CMK (cell line): Measurements from ENCODE around the gene PATL2.
"Not testable (repeated sequence)": the region's sequence is repeated elsewhere in the genome, so short reads cannot be mapped to it uniquely, and the experiment has no call there.

Source experiments
- DNase-seq: peaks from one replicate; pipeline ENCODE4 v3.0.0-alpha.2; 2010; ENCODE audit warnings: low read depth

The PATL2 gene

DNA sequence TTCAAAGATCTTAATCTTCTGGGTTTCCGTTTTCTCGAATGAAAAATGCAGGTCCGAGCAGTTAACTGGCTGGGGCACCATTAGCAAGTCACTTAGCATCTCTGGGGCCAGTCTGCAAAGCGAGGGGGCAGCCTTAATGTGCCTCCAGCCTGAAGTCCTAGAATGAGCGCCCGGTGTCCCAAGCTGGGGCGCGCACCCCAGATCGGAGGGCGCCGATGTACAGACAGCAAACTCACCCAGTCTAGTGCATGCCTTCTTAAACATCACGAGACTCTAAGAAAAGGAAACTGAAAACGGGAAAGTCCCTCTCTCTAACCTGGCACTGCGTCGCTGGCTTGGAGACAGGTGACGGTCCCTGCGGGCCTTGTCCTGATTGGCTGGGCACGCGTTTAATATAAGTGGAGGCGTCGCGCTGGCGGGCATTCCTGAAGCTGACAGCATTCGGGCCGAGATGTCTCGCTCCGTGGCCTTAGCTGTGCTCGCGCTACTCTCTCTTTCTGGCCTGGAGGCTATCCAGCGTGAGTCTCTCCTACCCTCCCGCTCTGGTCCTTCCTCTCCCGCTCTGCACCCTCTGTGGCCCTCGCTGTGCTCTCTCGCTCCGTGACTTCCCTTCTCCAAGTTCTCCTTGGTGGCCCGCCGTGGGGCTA, at the start of gene PATL2, which contains the start of gene B2M:
PATL2 (minus strand) TSS at position 228 of the 647 bp plus-strand sequence. CDS start 34,833 bp downstream, outside the sequence.
B2M (plus strand) TSS at position 422 of the 647 bp plus-strand sequence; CDS start at position 452, 30 bp downstream.
- DNase-seq: peak; percentile 81

DNA sequence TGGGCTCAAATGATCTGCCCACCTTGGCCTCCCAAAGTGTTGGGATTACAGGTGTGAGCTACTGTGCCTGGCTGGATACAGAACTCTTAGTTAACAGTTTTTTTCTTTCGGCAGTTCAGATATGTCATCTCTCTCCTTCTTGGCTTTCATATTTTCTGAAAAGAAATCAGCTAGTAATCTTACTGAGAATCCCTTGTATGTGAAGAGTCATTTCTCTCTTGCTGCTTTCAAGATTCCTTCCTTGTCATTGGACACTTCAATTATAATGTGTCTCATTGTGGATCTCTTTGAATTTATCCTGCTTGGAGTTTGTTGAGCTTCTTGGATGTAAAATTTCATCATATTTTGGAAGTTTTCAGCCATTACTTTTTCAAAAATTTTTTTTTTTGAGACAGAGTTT, 42.2 kb upstream of the PATL2 start:
- DNase-seq: no peak

GRCh38 chr15:44743454-44743853, 32.3 kb upstream of the PATL2 start:
- not testable (repeated sequence) for DNase-seq

DNA sequence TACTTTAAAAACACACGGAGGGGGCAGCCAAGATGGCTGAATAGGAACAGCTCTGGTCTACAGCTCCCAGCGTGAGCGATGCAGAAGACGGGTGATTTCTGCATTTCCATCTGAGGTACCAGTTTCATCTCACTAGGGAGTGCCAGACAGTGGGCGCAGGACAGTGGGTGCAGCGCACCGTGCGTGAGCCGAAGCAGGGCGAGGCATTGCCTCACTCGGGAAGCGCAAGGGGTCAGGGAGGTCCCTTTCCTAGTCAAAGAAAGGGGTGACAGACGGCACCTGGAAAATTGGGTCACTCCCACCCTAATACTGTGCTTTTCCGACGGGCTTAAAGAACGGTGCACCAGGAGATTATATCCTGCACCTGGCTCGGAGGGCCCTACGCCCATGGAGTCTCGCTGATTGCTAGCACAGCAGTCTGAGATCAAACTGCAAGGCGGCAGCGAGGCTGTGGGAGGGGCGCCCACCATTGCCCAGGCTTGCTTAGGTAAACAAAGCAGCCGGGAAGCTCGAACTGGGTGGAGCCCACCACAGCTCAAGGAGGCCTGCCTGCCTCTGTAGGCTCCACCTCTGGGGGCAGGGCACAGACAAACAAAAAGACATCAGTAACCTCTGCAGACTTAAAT, 28.2 kb upstream of the PATL2 start:
- DNase-seq: not testable (repeated sequence)

DNA sequence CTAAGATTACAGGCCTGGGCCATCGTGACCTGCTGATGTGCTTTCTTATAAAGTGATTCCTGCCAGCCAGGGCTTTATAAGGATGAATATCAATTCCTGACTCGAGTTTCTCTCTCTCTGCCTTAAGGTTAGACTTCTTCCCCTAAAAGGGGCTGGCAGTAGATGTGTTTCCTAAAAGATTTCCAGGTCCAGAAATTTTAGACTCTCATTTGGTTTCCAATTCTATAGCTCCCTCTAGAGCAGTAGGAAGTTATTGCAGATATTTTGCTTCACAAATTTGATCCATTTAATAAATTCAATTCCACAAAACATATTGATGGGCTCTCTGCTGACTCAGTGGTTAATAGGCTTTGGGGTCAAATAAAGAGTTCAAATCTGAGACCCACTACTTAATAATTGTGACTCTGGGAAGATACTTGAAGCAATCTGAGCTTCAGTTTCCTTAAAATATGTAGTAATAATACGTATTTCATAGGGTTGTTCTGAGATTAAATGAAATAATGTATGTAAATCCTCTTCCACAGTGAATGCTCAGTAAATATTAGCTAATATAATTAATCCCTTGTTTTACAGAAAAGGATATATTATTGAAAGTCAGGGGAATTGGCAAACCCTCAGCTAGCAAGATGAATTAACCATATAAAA, 27.3 kb upstream of the PATL2 start:
- DNase-seq: no peak

- DNase-seq: no peak
Measured at GRCh38 chr15:44736181-44736765, 25.1 kb upstream of the PATL2 start, which contains the start of gene TRIM69. TSS of gene TRIM69 (plus strand) at chr15:44736528. CDS start at chr15:44736705, 177 bp downstream.

DNA sequence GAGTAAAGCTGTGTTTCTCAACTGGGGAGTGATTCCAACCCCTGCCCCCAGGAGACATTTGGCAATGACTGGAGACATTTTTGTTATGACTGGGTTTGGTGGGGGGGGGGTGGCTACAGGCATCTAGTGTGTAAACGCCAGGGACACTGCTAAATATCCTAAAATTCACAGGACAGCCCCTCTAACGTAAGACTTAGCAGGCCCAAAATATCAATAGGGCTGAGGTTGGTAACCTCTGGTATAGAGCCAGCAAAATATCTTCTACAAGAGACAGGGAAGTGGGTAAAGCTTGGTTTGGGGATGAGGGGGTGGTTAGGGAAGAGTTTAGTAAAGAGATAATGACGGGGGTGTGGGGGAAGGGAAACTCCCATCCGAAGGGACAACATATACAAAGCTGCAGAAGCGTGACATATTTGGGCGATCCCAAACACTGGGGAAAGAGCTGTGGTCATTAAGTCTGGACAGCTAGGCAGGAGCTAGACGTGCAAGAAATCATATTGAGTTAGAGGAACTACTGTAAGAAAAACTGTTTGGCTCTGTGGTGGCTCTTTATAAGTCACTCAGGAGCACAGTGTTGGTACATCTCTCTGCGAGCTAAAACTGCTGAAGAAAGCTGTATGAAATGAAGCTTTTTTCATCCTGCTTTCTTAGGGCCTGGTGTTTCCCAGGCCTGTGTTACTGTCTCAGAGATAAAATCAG, 24.5 kb upstream of the PATL2 start:
- no peak for DNase-seq

DNA sequence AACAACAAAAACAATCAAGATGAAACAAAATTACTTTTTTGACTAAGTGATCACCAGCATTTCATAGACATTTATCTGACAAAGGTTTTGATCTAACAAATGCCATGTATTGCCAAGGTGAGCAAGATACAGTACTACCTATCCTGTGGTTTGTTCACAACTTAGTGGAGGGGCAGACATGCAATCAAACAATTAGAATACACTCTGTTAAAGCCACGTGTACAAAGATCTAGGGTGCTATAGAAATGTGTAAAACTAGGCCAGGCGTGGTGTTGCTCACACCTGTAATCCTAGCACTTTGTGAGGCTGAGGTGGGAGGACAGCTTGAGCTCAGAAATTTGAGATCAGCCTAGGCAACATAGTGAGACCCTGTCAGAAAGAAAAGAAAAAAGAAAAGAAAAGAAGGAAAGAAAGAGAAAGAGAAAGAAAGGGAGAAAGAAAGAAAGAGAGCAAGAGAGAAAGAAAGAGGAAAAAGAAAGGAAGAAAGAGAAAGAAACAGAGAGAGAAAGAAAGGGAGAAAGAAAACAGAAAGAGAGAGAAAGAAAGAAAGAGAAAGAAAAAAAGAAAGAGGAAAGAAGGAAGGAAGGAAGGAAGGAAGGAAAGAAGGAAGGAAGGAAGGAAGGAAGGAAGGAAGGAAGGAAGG, 23.8 kb upstream of the PATL2 start:
- DNase-seq: no peak

DNA sequence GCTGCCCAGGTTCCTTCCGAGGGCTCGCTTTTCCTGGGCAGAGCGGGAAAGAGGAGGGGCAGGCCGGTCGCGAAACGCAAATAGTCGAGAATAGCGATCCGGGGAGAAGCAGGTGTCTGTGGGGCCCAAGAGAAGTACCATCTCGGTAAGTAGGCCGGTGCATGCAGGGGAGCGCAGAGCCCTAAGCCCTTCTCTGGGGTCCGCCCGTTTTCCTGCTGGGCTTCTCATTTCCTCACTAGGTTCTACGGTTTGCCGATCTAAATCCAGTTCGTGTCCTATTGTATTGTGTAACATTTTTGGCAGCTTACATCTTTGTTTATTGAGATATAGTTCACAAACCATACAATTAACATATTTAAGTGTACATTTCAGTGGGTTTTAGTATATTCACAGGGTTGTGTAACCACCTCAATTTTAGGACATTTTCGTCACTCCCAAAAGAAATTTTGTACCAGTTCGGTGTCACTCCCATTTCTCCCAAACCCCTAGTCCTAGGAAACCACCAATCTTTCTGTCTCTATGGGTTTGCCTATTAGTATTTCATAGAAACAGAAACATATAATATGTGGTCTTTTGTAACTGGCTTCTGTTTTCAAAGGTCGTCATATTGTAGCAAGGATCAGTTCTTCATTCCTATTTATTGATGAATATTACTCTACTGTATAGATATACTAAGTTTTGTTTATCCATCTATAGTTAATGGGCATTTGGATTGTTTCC, 18.4 kb upstream of the PATL2 start:
- no peak for DNase-seq

- peak; percentile 86 for DNase-seq
Measured at GRCh38 chr15:44728576-44729407, 17.7 kb upstream of the PATL2 start.

DNA sequence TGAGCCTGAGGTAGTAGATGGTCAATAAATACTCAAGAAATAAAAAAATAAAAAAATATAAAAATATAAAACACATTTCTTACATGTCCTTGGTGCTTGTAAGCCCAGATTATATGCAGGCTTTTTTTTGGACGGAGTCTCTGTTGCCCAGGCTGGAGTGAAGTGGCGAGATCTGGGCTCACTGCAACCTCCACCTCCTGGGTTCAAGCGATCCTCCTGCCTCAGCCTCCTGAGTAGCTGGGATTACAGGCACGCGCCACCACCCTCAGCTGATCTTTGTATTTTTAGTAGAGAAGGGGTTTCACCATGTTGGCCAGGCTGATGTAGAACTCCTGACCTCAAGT, 17.1 kb upstream of the PATL2 start:
- DNase-seq: not testable (repeated sequence)

DNA sequence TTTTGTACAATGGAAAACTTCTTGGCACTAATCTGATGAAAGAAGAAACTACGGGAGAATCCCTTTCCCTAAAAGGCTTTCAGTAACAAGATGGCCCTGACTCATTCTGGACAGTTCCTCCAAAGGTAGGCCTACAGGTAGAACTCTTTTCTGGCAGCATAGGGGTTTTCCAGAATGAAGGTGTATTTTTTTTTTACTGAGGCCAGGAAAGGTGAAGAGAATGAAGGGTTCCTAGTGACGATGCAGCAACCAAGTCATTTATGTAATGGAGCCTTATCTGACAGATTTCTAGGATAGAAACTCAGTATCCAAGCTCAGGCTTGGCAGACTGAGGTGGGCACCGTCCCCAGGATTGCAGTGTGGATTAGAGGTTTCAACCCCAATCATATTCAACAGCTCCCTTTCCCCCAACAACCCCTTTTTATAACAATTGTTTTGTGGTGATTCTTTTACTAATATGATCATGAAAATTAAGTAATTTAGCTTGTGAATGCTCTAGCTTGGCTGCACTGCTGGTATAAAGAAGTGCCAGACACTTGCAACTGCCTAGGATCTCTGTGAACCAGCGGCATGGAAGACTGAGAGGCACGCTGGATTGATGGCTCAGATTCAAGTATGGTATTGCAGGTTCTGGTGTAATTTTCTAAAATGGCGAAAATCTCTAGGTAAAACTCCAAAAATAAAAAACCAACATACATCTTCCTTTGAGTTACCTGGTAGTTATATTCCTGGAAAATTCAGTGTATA, 16.5 kb upstream of the PATL2 start:
- DNase-seq: no peak

DNA sequence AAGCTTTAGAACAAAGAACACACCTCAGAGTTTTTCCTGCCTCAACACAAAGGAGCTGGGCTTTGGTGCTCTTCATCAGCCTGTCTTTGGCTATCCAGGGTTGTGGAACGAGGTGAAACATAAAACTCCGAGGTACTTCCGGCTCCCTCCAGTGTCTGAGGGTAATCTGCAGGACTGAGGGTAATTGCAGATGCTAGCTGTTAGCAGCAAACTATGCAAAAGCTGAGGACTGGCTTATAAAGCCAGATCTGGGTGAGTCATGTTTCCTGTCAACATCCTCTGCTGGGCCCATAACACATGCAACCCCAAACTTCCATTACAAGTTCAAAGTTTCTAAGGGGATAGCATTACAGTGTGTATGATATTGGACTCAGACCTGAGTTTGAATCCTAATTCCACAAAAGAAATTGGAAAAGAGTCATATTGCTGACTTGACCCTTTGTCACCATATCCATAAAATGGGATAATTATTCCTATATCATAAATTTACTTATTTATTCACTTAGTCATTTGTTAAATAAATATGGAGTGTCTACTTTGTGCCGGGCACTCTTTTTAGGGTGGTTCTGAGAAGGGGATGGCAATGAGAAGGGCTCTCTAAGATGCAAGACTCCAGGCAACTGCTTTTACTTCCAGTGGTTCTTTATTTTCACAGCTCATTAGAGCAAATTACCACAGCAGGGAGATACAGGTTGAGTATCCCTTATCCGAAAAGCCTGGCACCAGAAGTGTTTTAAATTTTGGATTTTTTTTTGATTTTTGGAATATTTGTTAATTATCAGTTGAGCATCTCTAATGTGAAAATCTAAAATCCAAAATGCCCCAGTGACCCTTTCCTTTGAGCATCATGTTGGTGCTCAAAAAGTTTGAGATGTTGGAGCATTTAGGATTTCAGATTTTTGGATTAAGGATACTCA, 15.7 kb upstream of the PATL2 start:
- peak; percentile 52 for DNase-seq

DNA sequence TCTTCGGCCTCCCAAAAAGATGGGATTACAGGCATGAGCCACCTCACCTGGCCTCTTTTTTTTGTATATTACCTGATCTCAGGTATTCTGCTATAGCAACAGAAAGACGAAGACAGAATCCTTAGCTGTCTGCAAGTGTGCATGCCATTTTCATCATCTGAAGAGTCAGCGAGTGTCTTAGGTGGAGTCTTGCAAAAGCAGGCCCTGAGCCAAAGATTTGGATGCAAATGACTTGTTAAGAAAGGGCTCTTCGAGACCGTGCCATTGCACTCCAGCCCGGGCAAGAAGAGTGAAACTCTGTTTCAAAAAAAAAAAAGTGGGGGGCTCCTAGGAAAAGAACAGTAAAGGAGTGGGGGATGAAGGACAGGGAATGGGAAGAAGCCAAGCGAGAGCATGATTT, 15.0 kb upstream of the PATL2 start:
- DNase-seq: no peak

DNA sequence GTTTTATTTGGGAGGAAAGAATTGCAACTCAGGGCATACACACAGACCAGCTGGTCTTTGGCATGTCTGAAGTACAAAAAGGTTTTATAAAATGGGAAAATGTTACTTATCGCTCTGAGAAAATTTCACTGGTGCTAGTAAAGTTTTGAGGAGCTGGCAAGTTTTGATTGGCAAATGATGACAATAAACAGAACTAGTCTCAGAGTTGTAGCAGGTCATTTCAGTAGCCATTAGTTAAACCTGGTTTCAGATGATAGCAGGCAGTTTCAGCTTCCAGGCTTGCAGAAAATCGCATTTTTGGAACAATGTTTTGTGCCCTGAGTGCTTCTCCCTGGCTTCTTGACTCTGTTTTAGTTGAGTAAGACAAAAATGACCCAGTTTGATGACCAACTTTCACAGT, 10.9 kb upstream of the PATL2 start:
- no peak for DNase-seq

- DNase-seq: no peak
Measured at GRCh38 chr15:44720460-44721176, 9.5 kb upstream of the PATL2 start.

DNA sequence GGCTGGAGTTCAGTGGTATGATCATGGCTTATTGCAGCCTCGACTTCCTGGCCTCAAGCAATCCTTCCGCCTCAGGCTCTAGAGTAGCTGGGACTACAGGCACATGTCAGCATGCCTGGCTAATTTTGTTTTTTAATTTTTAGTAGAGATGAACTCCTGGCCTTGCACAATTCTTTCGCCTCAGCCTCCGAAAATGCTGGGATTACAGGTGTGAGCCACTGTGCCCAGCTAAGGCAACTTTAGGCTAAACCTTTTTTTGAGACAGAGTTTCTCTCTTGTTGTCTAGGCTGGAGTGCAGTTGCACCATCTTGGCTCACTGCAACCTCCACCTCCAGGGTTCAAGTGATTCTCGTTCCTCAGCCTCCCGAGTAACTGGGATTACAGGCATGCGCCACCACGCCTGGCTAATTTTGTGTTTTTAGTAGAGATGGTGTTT, 8.9 kb upstream of the PATL2 start:
- not testable (repeated sequence) for DNase-seq
